NCI-H1048 (cell line): Measurements from ENCODE around the gene ZNF487.

Source experiments
- DNase-seq: peaks from one replicate; lab custom pipeline; 2025; lab: John Stamatoyannopoulos, UW

Gene ZNF487

DNA sequence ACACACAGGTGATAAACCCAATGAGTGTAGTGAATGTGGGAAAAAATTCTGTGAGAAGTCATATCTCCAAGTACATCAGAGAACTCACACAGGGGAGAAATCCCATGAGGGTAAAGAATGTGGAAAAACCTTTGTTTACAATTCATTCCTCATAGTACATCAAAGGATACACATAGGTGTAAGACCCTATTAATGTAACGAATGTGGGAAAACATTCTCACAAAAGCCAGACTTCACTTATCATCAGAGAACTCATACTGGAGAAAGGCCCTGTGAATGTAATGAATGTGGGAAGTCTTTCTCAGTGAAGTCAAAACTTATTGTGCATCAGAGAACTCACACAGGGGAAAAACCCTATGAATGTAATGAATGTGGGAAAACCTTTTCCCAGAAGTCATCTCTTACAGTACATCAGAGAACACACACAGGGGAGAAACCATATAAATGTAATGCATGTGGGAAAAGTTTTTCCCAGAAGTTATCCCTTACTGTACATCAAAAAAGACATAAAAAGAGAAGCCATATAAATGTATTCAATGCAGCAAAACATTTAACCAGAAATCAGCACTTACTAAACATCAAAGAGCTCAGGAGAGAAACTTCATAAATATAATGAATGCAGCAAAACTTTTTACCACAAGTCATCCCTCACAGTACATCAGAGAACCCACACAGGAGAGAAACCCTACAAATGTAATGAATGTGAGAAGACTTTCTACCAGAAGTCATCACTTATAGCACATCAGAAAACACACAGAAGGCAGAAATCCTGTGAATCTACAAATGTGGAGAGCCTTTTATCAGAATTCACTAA is 87.7 kb downstream of the ZNF487 start:
- no peak for DNase-seq
